ENCODE data around the gene NABP2. TPM values are rescaled to one million over a fixed set of nuclear protein-coding genes. Genes with fewer than 3 reads are reported as not detected.

The NABP2 gene
- total and polyA plus RNA-seq, 10 of the 15 experiments (the other 5 are each of a cell fraction or from before 2014, with no cell fraction given): 20.7 to 97.9 (median 60.9) TPM

GRCh38 chr12:56260921-56261320 lies 36.8 kb downstream of the NABP2 start:
- no peak for TF ChIP-seq IKZF1 (conservative IDR thresholded peaks at IDR 0.05)
- TF ChIP-seq CREM (IDR thresholded peaks at IDR 0.05; ENCODE audit: low read depth): no peak
- TF ChIP-seq NFYA (IDR thresholded peaks at IDR 0.05; ENCODE audit: borderline replicate concordance, low read depth, low read length): no peak
- TF ChIP-seq ATF3 (IDR thresholded peaks at IDR 0.05; ENCODE audit: borderline replicate concordance, extremely low read depth, low read depth, low read length): no peak
- TF ChIP-seq JUND (IDR thresholded peaks at IDR 0.05; ENCODE audit: low read depth, low read length): no peak
- TF ChIP-seq CHD1 (IDR thresholded peaks at IDR 0.05; ENCODE audit: low read depth, low read length): no peak
- TF ChIP-seq EZH2 (IDR thresholded peaks at IDR 0.05; ENCODE audit: borderline replicate concordance, control insufficient read depth, low read depth, low read length): no peak
- no peak for TF ChIP-seq RAD21 (IDR thresholded peaks at IDR 0.05; ENCODE audit: insufficient read depth, low read depth, low read length)
- no peak overlapping the region for H3K4me2 ChIP-seq (ENCODE audit: control insufficient read depth, insufficient read depth)

More at GRCh38 chr12:56260921-56261320, 36.8 kb downstream of the NABP2 start:
- peaks cover 7% of the 10 kb centered on the region for H3K4me1 ChIP-seq (ENCODE audit: control insufficient read depth, insufficient read depth, low read length)
- ChIA-PET CTCF (interaction anchor here (0.9 to 1.4 kb wide), 2 partner anchors 18 to 69 kb away, joined by 3 to 5 read pairs; no protein-coding TSS in a partner anchor), POLR2A (interaction anchor here (1.3 kb wide), 1 partner anchor 40 kb away, joined by 3 read pairs; no protein-coding TSS in a partner anchor), SMC1A (ENCODE audit: uncharacterized antibody, unreplicated experiment) (no interaction called here), RAD21 (ENCODE audit: unreplicated experiment) (no interaction called here)
- DNase-seq (ENCODE audit: low read depth, low spot score) (no peak), FAIRE-seq (no peak), ATAC-seq (no peak)
- intact Hi-C loops (cut with micrococcal nuclease; ENCODE audit: unreplicated experiment) (loop anchor here (10.0 kb wide), 1 partner anchor 204 kb away; the partner anchor contains the start of gene SPRYD4), in situ Hi-C loops (cut with MboI) (no loop called here)
- no peak overlapping the region for H3K4me3 ChIP-seq
- H3K27ac ChIP-seq (ENCODE audit: control insufficient read depth, insufficient read depth): no peak overlapping the region
- no peaks in the 10 kb centered on the region for H3K27me3 ChIP-seq (replicated peaks in 1 of 2; ENCODE audit: control insufficient read depth in 2 of 2, insufficient read depth in 2 of 2, low read length in 1 of 2)
- no peaks in the 10 kb centered on the region for H4K20me1 ChIP-seq (ENCODE audit: control insufficient read depth, insufficient read depth)
- no peak overlapping the region for H2AFZ ChIP-seq (ENCODE audit: control insufficient read depth, low read depth, low read length)
- no peak overlapping the region for H3K9ac ChIP-seq (ENCODE audit: control insufficient read depth, insufficient read depth, low read length)
- WGBS (ENCODE audit: insufficient coverage, insufficient replicate concordance, low lambda C conversion rate, missing lambda C conversion rate): 64% methylated on average over 3 of the region's 3 CpGs
- peaks cover 11% of the 10 kb centered on the region for H3K79me2 ChIP-seq (ENCODE audit: control insufficient read depth, insufficient read depth, low read length)
- no peaks in the 10 kb centered on the region for H3K9me3 ChIP-seq (replicated peaks; ENCODE audit: control insufficient read depth, insufficient read depth, low read length)
- BruUV-seq (replicated peaks): no TSS peak
- H3K36me3 ChIP-seq (ENCODE audit: control insufficient read depth in 2 of 2, insufficient read depth in 2 of 2, low read length in 1 of 2): peaks cover 0 to 1% of the 10 kb centered on the region in 2 experiments; a peak in 2 of 4 replicates

All from GM12878 (cell line).